Measurements from ENCODE around the gene PUM1.
"Not testable (repeated sequence)": the region's sequence is repeated elsewhere in the genome, so short reads cannot be mapped to it uniquely, and the experiment has no call there.

DNA sequence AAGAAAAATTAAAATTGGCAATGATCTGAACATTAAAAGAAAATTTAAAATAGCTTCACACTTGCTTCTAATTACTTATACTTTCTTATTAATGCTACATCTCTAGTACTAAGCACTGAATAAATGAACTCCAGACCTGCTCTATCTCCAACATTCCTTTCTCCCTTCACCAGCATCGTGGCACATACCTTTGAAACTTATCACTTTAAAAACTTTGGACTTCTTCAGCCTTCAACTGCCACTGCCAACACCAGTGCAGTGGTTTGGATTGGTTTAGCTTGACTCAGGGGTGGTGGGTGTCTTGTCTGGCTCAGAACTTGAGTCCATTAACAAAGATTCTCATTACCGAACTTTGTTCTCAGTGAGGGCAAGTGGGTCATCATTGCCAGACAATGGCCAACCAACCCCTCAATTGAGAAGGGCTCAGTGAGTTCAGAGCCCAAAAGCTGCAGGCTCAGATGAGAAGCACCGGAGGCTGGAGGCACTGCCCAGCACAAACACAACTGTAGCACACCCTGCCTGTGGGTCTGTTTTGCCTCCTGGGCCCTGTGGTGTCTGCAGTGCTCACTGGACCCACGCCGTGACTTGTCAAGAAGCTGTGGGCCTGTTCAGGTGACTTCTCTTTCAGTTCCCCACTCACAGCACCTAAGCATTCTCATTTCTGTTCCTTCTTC is 116.6 kb downstream of the PUM1 start:
- TF ChIP-seq, protein P1, sequence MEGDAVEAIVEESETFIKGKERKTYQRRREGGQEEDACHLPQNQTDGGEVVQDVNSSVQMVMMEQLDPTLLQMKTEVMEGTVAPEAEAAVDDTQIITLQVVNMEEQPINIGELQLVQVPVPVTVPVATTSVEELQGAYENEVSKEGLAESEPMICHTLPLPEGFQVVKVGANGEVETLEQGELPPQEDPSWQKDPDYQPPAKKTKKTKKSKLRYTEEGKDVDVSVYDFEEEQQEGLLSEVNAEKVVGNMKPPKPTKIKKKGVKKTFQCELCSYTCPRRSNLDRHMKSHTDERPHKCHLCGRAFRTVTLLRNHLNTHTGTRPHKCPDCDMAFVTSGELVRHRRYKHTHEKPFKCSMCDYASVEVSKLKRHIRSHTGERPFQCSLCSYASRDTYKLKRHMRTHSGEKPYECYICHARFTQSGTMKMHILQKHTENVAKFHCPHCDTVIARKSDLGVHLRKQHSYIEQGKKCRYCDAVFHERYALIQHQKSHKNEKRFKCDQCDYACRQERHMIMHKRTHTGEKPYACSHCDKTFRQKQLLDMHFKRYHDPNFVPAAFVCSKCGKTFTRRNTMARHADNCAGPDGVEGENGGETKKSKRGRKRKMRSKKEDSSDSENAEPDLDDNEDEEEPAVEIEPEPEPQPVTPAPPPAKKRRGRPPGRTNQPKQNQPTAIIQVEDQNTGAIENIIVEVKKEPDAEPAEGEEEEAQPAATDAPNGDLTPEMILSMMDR (conservative IDR thresholded peaks at IDR 0.05 in 1 of 2, IDR thresholded peaks at IDR 0.05 in 1 of 2; ENCODE audit: extremely low read depth in 1 of 2, insufficient read depth in 1 of 2, low read depth in 1 of 2, low read length in 2 of 2): not testable (repeated sequence)
- not testable (repeated sequence) for TF ChIP-seq EZH2 (IDR thresholded peaks at IDR 0.05; ENCODE audit: borderline replicate concordance, low read length)
